Astrocyte of the spinal cord (primary cell): Measurements from ENCODE around the gene ZER1.

ENCODE experiments used
- DNase-seq: peaks from one replicate; pipeline ENCODE4 v3.0.0; 2011; ENCODE audit warnings: low read depth, low spot score
- H3K4me3 ChIP-seq: 2 replicates; pipeline ENCODE4 v1.5.1; 2011; ENCODE audit warnings: low read depth, mild to moderate bottlenecking, low read length, moderate library complexity
- CTCF ChIP-seq: IDR thresholded peaks from 2 replicates; pipeline ENCODE4 v1.5.1; 2012; ENCODE audit warnings: low read depth, mild to moderate bottlenecking, low read length, inconsistent platforms
- in situ Hi-C: cut with HindIII; loops from 2 replicates; pipeline ENCODE4 v1.10.0; 2017; ENCODE audit warnings: low sequenced_read_pairs

Gene ZER1

DNA sequence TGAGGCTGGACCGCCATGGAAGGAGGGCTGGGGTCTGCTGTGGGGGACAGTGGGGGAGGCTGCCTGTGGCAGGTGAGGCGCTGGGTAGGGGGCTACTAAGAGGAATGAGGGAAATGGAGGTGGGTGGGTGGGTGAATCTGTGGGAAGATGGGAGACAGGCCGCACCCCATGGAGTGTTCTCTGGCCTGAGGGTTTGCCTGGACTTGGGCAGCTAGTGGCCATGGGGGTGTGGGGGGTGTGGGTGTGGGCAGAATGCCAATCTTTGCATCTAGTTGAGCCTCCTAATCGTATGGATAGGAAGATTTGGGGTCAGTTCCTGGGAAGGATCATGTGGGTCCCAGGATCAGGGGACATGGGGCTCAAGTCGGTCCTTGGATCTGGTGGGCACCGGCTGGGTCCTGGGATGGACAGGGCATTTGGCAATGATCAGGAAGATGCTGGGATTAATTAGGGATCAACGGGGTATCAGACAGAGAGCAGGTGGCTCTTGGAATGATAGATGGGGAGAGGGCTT is 48.3 kb downstream of the ZER1 start:
- TF ChIP-seq CTCF: no peak
- peak overlapping the region; percentile 66 for H3K4me3 ChIP-seq
- no peak for DNase-seq
- in situ Hi-C loops: no loop called here

GRCh38 chr9:128722380-128723351 is 49.1 kb downstream of the ZER1 start:
- TF ChIP-seq CTCF: no peak
- in situ Hi-C loops: no loop called here
- DNase-seq: no peak
- H3K4me3 ChIP-seq: no peak overlapping the region

DNA sequence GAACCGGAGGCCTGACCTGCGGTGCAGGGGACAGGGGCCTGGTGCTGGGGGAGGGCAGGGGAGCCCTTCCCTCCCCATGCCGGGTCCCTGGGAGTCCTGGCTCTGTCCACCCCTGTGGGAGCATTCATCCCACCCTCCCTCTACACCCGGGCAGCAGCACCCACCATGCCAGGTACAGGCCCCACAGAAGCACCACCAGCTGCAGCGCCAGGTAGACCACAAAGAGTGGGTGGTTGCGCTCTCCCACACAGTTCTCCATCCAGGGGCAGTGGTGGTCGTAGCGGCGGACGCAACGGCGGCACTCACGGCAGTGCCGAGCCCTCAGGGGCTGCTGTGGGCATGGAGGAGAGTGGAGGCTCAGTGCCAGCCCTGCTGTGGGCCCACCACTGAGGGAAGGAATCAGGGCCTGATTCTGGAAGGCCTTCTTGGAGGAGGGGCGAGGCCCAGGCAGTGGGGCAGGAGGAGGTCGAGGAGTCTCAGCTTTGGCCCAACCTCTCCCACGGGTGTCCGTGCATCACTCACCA is 50.2 kb downstream of the ZER1 start:
- no peak overlapping the region for H3K4me3 ChIP-seq
- no peak for DNase-seq
- in situ Hi-C loops: no loop called here
- no peak for TF ChIP-seq CTCF

DNA sequence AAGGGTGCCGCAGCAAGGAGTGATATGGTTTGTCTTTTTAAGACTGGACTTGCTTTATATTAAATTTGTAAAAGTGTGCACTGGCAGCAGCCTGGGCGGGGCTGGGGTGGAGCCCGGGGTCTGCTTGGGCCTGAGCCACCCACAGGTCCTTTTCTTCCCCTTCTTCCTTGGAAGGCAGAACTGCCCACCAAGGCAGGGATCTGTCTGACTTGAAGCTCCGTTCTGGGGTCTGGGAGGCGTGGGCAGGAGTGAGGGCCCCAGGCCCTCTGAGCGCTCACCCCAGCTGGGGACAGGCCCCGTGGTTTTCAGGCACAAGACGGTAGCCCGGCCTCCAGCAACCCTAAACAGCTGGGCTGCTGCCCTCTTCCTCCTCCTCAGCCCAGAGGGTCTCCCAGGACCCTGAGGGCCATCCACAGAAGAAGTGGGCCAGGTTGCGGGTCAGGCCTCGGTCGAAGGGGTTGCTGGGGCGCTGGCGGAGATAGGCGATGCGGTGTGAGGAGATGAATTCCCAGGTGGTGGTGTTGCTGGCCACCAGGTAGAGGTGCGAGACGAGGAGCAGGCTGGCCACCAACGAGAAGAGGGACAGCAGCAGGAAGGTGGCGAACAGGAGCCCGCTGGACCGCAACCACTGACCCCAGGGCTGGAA is 50.8 kb downstream of the ZER1 start:
- no peak for DNase-seq
- no peak overlapping the region for H3K4me3 ChIP-seq
- no peak for TF ChIP-seq CTCF
- in situ Hi-C loops: no loop called here

DNA sequence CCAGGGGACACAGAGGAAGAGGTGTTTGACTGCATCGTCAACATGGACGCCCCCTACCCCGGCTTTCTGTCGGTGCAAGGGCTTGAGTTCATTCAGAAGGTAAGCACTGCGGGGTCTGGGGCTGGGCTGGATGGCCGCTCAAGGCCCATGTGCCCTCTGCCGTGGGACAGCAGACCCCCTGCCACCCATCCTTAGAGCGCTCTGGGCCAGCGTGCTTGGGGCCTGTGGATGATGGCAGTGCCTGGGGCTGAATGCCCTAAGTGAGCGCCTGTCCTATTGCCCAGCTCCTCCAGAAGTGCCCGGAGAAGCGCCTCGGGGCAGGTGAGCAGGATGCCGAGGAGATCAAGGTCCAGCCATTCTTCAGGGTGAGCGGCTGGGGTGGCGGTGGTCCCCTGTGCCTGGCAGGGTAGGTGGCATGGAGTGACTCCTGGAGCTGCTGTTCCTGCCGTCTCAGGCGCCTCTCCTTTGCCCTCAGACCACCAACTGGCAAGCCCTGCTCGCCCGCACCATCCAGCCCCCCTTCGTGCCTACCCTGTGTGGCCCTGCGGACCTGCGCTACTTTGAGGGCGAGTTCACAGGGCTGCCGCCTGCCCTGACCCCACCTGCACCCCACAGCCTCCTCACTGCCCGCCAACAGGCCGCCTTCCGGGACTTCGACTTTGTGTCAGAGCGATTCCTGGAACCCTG is 51.7 kb downstream of the ZER1 start:
- no peak overlapping the region for H3K4me3 ChIP-seq
- TF ChIP-seq CTCF: no peak
- no peak for DNase-seq
- in situ Hi-C loops: no loop called here

DNA sequence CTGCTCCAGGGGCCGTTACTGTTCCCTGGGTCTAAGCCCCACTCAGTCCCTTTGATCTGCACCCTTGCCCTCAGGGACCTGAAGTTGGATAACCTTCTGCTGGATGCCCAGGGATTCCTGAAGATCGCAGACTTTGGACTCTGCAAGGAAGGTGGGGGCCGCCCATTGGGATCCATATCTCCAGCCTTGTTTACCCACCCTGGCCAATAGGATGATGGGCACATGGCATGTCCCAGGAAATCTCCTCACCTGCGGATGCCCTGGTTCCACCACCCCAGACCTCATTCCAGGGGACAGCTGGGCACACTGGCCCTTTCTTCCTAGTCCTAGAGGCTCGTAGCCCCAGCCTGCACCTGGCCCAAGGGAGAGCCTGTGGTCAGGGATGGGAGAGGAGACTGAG is 53.3 kb downstream of the ZER1 start:
- H3K4me3 ChIP-seq: no peak overlapping the region
- in situ Hi-C loops: no loop called here
- no peak for TF ChIP-seq CTCF
- no peak for DNase-seq
